Natural killer cell (primary cell): ENCODE results near the gene COL15A1. TPM values are rescaled to one million over a fixed set of nuclear protein-coding genes. Genes with fewer than 3 reads are reported as not detected.
"Not testable (repeated sequence)": the region's sequence is repeated elsewhere in the genome, so short reads cannot be mapped to it uniquely, and the experiment has no call there.

Experiments used
- ATAC-seq, 3 donors: fragments of 150-1000 bp in 2 of 3; fragments of 200-7000 bp in 1 of 3; cut with Tn5 transposase; 1 replicate in 1 of 3; 2 replicates in 2 of 3; pipeline ENCODE4 v1.10.0; 2021; ENCODE audit warnings: mild to moderate bottlenecking in 2 of 3, moderate library complexity in 2 of 3
- DNase-seq, 2 donors: peaks; one replicate each; pipeline versions ENCODE4 v3.0.0 to v3.0.0-alpha.2; 2013 to 2021; ENCODE audit warnings: mixed read lengths in 1 of 2
- H3K27ac ChIP-seq: one replicate; pipeline ENCODE4 v1.5.1; 2013; ENCODE audit warnings: mild to moderate bottlenecking, low read length
- H3K27me3 ChIP-seq: one replicate; pipeline ENCODE4 v1.6.1; 2013; ENCODE audit warnings: low read length; ENCODE audit not compliant: control insufficient read depth, insufficient read depth
- H3K36me3 ChIP-seq: one replicate; pipeline ENCODE4 v1.6.1; 2013; ENCODE audit warnings: low read length; ENCODE audit not compliant: control insufficient read depth, insufficient read depth
- H3K4me1 ChIP-seq: one replicate; pipeline ENCODE4 v1.6.1; 2013; ENCODE audit warnings: low read length; ENCODE audit not compliant: control insufficient read depth, insufficient read depth
- H3K4me3 ChIP-seq: one replicate; pipeline ENCODE4 v1.5.1; 2013; ENCODE audit warnings: low read length
- H3K9me3 ChIP-seq: one replicate; pipeline ENCODE4 v1.6.1; 2013; ENCODE audit warnings: low read length; ENCODE audit not compliant: control insufficient read depth, insufficient read depth
- H3K27ac Mint-ChIP-seq, 2 donors: one replicate each; pipeline ENCODE4 v1.8.0; 2022; ENCODE audit warnings: mild to moderate bottlenecking in 2 of 2, mixed read lengths in 2 of 2, moderate library complexity in 1 of 2
- H3K27me3 Mint-ChIP-seq, 2 donors: one replicate each; pipeline ENCODE4 v1.8.0; 2022; ENCODE audit warnings: low read depth in 2 of 2, mixed read lengths in 2 of 2
- H3K36me3 Mint-ChIP-seq: one replicate; pipeline ENCODE4 v1.8.0; 2022; ENCODE audit warnings: mixed read lengths
- H3K4me1 Mint-ChIP-seq, 2 donors: one replicate each; pipeline ENCODE4 v1.8.0; 2022; ENCODE audit warnings: mixed read lengths in 2 of 2
- H3K4me3 Mint-ChIP-seq: one replicate; pipeline ENCODE4 v1.8.0; 2022; ENCODE audit warnings: mild to moderate bottlenecking, moderate library complexity, mixed read lengths
- H3K9me3 Mint-ChIP-seq, 2 donors: one replicate each; pipeline ENCODE4 v1.8.0; 2022; ENCODE audit warnings: mixed read lengths in 2 of 2
- WGBS: methylation state at CpG from one replicate; pipeline ENCODE4 v1.1.7; 2013; ENCODE audit warnings: missing lambda C conversion rate; ENCODE audit not compliant: insufficient coverage; 5-methylcytosine and 5-hydroxymethylcytosine counted together
- intact Hi-C: fragments of 100-400 bp; cut with micrococcal nuclease; formaldehyde crosslinking; loops from one replicate; pipeline ENCODE4 v1.14.2; 2022
- total RNA-seq, 4 donors: library from RNA; stranded (reverse); fragments of 120-200 nt in 1 of 4; gene quantifications; one replicate each; pipeline versions ENCODE4 v1.2.3 to v1.2.4, GENCODE V29; 2013 to 2022
- TF ChIP-seq, protein P1 (sequence below): fragments of 200-600 bp; IDR thresholded peaks from one replicate; pipeline ENCODE4 v1.8.0; 2022; ENCODE audit warnings: antibody characterized with exemption

COL15A1 gene
- total RNA-seq, 3 donors from 2014 or later (not counting 1 experiment from before 2014, with no cell fraction given), result 0.18 to 0.82 (median 0.19) TPM

DNA sequence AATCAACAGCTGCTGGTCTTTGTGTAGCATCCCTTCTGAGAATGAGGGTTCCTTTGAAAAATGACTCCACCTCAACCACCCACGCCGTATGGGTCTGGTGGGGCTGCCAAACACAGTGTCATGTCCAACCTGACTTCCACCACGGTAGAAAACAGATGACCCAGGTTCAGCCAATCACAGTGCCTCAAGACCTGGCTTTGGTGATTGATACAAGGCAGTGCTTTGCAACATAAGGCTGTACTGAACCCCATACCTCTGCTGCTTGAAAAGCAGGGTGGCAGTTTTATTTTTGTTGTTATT is 149.7 kb downstream of the COL15A1 start:
- ATAC-seq, result peak in 1 of 3 donors; percentile 21
- H3K27me3 ChIP-seq, result no peaks in the 10 kb centered on the region
- peaks cover 63 to 67% of the 10 kb centered on the region in 2 donors for H3K4me1 Mint-ChIP-seq

DNA sequence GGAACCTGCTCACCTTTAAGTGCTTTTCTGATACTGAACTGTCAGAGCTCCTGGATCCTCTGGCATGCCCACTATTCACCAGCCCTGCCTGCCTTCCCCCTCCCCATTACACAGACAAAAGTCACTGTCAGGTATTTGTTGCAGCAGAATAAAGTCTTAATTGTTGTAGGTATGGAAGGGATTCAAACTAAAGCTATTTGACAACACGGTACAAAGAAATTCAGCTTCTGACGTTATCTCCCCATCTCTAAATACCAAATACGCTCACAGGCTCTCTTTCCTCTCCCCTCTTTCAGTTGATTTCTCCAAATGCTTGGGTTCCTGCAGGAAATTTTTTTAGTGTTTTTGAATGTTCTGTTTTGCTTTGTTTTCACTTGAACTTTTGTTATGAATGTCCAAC is 151.9 kb downstream of the COL15A1 start:
- WGBS, result 92% methylated on average over 3 of the region's 3 CpGs
- no peak overlapping the region for H3K4me3 Mint-ChIP-seq
- intact Hi-C loops, result no loop called here
- H3K9me3 Mint-ChIP-seq, result no peaks in the 10 kb centered on the region
- no peak for ATAC-seq
- H3K27me3 ChIP-seq, result no peaks in the 10 kb centered on the region
- no peaks in the 10 kb centered on the region for H3K36me3 ChIP-seq
- H3K4me1 Mint-ChIP-seq, result peaks cover 81% of the 10 kb centered on the region in 2 donors
- no peaks in the 10 kb centered on the region for H3K36me3 Mint-ChIP-seq
- H3K4me3 ChIP-seq, result no peak overlapping the region
- H3K9me3 ChIP-seq, result no peaks in the 10 kb centered on the region
- TF ChIP-seq, protein P1, sequence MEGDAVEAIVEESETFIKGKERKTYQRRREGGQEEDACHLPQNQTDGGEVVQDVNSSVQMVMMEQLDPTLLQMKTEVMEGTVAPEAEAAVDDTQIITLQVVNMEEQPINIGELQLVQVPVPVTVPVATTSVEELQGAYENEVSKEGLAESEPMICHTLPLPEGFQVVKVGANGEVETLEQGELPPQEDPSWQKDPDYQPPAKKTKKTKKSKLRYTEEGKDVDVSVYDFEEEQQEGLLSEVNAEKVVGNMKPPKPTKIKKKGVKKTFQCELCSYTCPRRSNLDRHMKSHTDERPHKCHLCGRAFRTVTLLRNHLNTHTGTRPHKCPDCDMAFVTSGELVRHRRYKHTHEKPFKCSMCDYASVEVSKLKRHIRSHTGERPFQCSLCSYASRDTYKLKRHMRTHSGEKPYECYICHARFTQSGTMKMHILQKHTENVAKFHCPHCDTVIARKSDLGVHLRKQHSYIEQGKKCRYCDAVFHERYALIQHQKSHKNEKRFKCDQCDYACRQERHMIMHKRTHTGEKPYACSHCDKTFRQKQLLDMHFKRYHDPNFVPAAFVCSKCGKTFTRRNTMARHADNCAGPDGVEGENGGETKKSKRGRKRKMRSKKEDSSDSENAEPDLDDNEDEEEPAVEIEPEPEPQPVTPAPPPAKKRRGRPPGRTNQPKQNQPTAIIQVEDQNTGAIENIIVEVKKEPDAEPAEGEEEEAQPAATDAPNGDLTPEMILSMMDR, result no peak
- DNase-seq, result no peak
- no peak overlapping the region for H3K27ac Mint-ChIP-seq
- no peak overlapping the region for H3K27ac ChIP-seq
- no peaks in the 10 kb centered on the region for H3K27me3 Mint-ChIP-seq
- peaks cover 36% of the 10 kb centered on the region for H3K4me1 ChIP-seq

More for the DNA sequence above, 149.7 kb downstream of the COL15A1 start:
- no peak for DNase-seq
- no peaks in the 10 kb centered on the region for H3K36me3 Mint-ChIP-seq
- 52% methylated on average over 3 of the region's 3 CpGs for WGBS
- Histone ChIP-seq H3K9me3 (peaks cover 5% of the 10 kb centered on the region), H3K27ac (no peak overlapping the region), H3K4me3 (no peak overlapping the region), H3K4me1 (peaks cover 31% of the 10 kb centered on the region), H3K36me3 (no peaks in the 10 kb centered on the region)
- no peak overlapping the region for H3K4me3 Mint-ChIP-seq
- peak overlapping the region; percentile 76 to 89 for H3K27ac Mint-ChIP-seq
- intact Hi-C loops, result no loop called here
- TF ChIP-seq, protein P1, result no peak
- H3K9me3 Mint-ChIP-seq, result no peaks in the 10 kb centered on the region
- H3K27me3 Mint-ChIP-seq, result no peaks in the 10 kb centered on the region

DNA sequence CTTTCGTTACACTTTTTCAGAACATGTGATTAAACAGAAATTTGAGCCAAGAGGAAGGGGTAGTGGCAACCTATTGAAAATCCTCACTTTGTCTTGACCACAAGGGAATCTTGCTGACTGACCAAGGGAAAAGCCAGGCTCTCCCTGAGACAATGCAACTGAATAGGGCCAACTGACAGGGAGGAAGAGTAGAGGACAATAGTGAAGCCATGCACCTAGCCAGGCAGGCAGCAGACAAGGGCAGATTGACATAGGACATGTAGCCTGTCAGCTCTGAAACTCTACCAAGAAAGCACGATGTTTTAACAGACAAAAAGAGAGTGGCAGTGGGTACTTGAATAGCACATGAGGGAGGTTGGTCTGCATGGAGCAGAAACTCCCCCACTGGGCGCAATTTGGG is 152.7 kb downstream of the COL15A1 start:
- H3K9me3 Mint-ChIP-seq, result no peaks in the 10 kb centered on the region
- 93% methylated on average over 3 of the region's 3 CpGs for WGBS
- no peak overlapping the region for H3K4me3 Mint-ChIP-seq
- TF ChIP-seq, protein P1, result no peak
- Histone ChIP-seq H3K9me3 (no peaks in the 10 kb centered on the region), H3K27me3 (no peaks in the 10 kb centered on the region), H3K4me1 (peaks cover 42% of the 10 kb centered on the region), H3K27ac (no peak overlapping the region), H3K36me3 (no peaks in the 10 kb centered on the region), H3K4me3 (no peak overlapping the region)
- ATAC-seq, result no peak
- peaks cover 82 to 84% of the 10 kb centered on the region in 2 donors for H3K4me1 Mint-ChIP-seq
- no peak overlapping the region for H3K27ac Mint-ChIP-seq
- no peaks in the 10 kb centered on the region for H3K36me3 Mint-ChIP-seq
- DNase-seq, result no peak
- intact Hi-C loops, result loop anchor here (2.0 kb wide), 1 partner anchor 20 kb away; no protein-coding TSS in a partner anchor
- no peaks in the 10 kb centered on the region for H3K27me3 Mint-ChIP-seq

DNA sequence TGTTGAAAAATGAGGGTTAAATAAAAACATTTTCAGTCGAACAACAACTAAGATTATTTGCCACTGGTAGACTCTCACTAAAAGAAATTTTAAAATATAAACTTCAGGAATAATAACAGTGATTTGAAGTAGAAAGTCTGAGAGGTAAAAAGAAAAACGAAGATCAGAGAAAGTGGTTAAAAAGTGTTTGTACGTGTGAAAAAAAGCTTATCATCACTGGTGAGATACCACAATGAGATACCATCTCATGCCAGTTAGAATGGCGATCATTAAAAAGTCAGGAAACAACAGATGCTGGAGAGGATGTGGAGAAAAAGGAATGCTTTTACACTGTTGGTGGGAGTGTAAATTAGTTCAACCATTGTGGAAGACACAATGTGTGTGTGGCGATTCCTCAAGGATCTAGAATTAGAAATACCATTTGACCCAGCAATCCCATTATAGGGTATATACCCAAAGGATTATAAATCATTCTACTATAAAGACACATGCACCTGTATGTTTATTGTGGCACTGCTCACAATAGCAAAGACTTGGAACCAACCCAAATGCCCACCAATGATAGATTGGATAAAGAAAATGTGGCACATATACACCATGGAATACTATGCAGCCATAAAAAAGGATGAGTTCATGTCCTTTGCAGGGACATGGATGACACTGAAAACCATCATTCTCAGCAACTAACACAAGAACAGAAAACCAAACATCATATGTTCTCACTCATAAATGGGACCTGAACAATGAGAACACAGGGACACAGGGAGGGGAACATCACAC is 156.3 kb downstream of the COL15A1 start:
- H3K27me3 ChIP-seq, H3K36me3 Mint-ChIP-seq, H3K36me3 ChIP-seq, intact Hi-C loops, H3K27ac ChIP-seq, H3K9me3 Mint-ChIP-seq, H3K27me3 Mint-ChIP-seq, H3K4me3 ChIP-seq, H3K9me3 ChIP-seq, ATAC-seq, DNase-seq: not testable (repeated sequence)
- Mint-ChIP-seq H3K27ac (peak overlapping the region; percentile 49 to 74), H3K4me3 (peak overlapping the region; percentile 75), H3K4me1 (peaks cover 86 to 88% of the 10 kb centered on the region in 2 donors)
- peaks cover 29% of the 10 kb centered on the region for H3K4me1 ChIP-seq
- 46% methylated on average over 4 of the region's 5 CpGs for WGBS
